Subcutaneous abdominal adipose tissue (tissue), 5 donors: ENCODE measurements around the gene NEUROD6.

Experiments
- H3K27ac ChIP-seq: one replicate; pipeline ENCODE4 v1.7.0; 2013; ENCODE audit warnings: low read depth, mild to moderate bottlenecking, inconsistent platforms, low read length, moderate library complexity
- H3K27me3 ChIP-seq, 5 donors: one replicate each; pipeline ENCODE4 v1.7.0; 2013; ENCODE audit warnings: low read length in 5 of 5, inconsistent platforms in 1 of 5; ENCODE audit not compliant: control insufficient read depth in 5 of 5, insufficient read depth in 4 of 5
- H3K36me3 ChIP-seq, 5 donors: one replicate each; pipeline ENCODE4 v1.7.0; 2013; ENCODE audit warnings: low read length in 5 of 5; ENCODE audit not compliant: control insufficient read depth in 5 of 5, insufficient read depth in 5 of 5
- H3K4me1 ChIP-seq, 5 donors: one replicate each; pipeline ENCODE4 v1.7.0; 2013; ENCODE audit warnings: low read length in 5 of 5, mild to moderate bottlenecking in 3 of 5, moderate library complexity in 1 of 5; ENCODE audit not compliant: control insufficient read depth in 5 of 5, insufficient read depth in 5 of 5
- H3K4me3 ChIP-seq, 5 donors: one replicate each; pipeline ENCODE4 v1.7.0; 2013; ENCODE audit warnings: low read length in 5 of 5, low read depth in 1 of 5
- H3K9ac ChIP-seq, 5 donors: one replicate each; pipeline ENCODE4 v1.7.0; 2013; ENCODE audit warnings: low read length in 5 of 5, mild to moderate bottlenecking in 4 of 5, moderate library complexity in 3 of 5
- H3K9me3 ChIP-seq, 5 donors: one replicate each; pipeline ENCODE4 v1.7.0; 2013; ENCODE audit warnings: low read length in 5 of 5; ENCODE audit not compliant: control insufficient read depth in 5 of 5
- donor health status: healthy.
- donor health status: healthy.
- donor health status: healthy.
- donor health status: healthy.
- donor health status: healthy.

NEUROD6 gene

DNA sequence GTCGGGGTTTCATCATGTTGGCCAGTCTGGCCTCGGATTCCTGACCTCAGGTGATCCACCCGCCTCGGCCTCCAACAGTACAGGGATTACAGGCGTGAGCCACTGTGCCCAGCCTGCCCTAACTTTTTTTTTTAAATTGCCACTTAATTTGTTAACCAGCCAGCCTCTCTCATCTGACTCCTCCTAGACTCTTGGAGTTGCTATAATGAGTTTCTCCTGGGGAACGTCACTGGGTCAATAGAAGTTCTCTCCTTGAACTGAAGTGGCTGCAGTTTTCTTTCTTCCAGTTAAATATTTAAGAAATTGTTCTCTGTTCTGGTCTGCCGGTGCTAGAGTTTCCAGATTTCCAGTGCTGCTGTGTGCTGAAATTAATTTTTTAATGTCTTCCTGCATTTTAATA lies 27.6 kb downstream of the NEUROD6 start:
- Histone ChIP-seq H3K4me1 (no peaks in the 10 kb centered on the region), H3K36me3 (no peaks in the 10 kb centered on the region), H3K9ac (no peak overlapping the region), H3K27me3 (peaks cover 0 to 3% (median 0%) of the 10 kb centered on the region in 5 donors), H3K9me3 (no peaks in the 10 kb centered on the region), H3K4me3 (no peak overlapping the region), H3K27ac (no peak overlapping the region)

DNA sequence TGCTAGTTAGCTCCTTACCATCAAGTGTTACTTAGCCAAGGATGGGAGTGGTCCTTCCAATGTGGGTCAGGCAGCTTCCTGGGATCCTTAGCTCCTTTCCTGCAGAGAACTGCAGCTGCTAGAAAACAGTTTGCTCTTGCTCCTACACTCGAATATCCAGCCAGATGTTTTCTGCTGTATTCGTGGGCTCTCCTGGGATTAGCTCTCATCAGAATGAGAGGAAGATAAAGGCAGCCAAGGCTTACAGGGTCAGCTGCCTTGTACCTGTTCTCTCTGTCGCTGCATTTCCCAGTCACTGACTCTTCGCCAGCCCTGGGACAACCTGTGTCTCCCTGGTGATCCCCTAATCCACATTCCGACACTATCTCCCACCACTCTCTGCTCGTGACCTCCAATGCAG lies 29.0 kb downstream of the NEUROD6 start:
- no peaks in the 10 kb centered on the region for H3K4me1 ChIP-seq
- no peaks in the 10 kb centered on the region for H3K9me3 ChIP-seq
- H3K4me3 ChIP-seq = no peak overlapping the region
- H3K27ac ChIP-seq = no peak overlapping the region
- no peaks in the 10 kb centered on the region for H3K36me3 ChIP-seq
- H3K27me3 ChIP-seq = peaks cover 0 to 3% (median 0%) of the 10 kb centered on the region in 5 donors
- no peak overlapping the region for H3K9ac ChIP-seq

DNA sequence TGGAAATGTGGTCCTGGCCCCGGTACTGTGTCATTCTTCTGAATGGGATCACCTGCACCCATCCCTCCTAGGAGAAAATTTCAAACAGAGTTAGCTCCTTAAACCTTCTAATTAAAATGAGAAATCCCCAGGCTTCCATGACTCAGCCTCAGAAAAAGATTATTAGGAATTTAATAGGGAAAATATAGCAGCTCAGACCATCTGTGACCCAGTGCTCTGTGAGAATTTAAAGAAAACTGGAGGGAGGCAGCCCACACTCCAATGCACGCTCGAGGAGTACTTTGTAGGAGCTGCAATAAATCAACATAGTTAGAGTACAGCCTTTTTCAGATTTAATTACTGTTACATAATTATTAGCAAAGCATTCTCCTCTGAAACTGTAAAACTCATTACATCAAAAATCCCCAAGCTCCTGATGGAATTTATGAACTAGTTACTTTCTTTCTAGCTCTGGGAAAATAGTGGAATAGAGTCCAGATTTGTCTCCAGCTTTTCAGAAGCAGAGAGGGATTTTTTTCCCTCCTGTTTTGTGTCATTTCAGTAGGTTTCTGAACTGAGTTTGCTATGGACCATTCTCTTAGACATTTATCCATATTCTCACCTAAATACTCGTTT lies 30.1 kb downstream of the NEUROD6 start:
- H3K36me3 ChIP-seq = no peaks in the 10 kb centered on the region
- H3K9me3 ChIP-seq = no peaks in the 10 kb centered on the region
- peaks cover 0 to 5% (median 0%) of the 10 kb centered on the region in 5 donors for H3K27me3 ChIP-seq
- no peaks in the 10 kb centered on the region for H3K4me1 ChIP-seq
- no peak overlapping the region for H3K27ac ChIP-seq
- H3K9ac ChIP-seq = no peak overlapping the region
- no peak overlapping the region for H3K4me3 ChIP-seq

DNA sequence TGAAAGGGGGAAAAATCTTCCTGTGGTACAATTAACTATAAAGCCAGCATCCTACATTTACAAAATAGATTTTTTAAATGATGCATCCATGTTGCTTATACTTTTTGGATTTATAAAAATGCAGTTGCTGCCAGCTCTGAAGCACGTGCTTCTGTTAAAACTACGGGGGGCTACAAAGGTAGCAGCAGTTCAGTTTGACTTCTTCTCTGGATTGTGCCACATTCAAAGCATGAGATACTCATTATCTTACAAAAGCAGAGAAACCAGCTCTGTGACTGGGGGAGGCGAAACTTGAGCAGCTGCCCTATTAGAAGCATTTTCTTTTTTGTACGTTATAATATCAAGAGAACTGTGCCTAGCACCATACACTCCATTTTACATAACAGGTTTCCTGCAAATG lies 31.1 kb downstream of the NEUROD6 start:
- Histone ChIP-seq H3K9ac (no peak overlapping the region), H3K9me3 (no peaks in the 10 kb centered on the region), H3K4me1 (no peaks in the 10 kb centered on the region), H3K36me3 (no peaks in the 10 kb centered on the region), H3K27me3 (peaks cover 0 to 5% (median 0%) of the 10 kb centered on the region in 5 donors), H3K27ac (no peak overlapping the region), H3K4me3 (no peak overlapping the region)

DNA sequence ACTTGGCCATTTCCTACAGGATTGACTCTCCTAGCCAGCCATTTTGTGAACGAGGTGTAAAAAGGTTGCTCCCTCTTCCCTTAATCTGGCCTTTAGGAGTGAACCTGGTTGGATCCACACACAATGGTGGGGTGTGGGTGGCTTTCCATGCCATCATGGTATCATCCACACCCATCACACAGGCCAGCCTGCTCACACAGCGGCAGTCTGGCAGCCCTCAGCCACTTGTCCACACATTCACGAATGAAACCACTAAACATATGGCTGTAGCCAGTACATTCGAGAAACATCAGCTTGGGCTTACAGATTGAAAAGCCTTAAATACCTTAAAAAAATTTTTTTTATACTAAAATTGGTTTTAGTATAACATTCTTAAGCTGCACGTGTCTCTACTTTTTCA lies 31.9 kb downstream of the NEUROD6 start:
- H3K4me3 ChIP-seq = no peak overlapping the region
- no peak overlapping the region for H3K27ac ChIP-seq
- H3K4me1 ChIP-seq = no peaks in the 10 kb centered on the region
- no peaks in the 10 kb centered on the region for H3K36me3 ChIP-seq
- H3K9me3 ChIP-seq = no peaks in the 10 kb centered on the region
- H3K27me3 ChIP-seq = peaks cover 0 to 5% (median 0%) of the 10 kb centered on the region in 5 donors
- H3K9ac ChIP-seq = no peak overlapping the region

DNA sequence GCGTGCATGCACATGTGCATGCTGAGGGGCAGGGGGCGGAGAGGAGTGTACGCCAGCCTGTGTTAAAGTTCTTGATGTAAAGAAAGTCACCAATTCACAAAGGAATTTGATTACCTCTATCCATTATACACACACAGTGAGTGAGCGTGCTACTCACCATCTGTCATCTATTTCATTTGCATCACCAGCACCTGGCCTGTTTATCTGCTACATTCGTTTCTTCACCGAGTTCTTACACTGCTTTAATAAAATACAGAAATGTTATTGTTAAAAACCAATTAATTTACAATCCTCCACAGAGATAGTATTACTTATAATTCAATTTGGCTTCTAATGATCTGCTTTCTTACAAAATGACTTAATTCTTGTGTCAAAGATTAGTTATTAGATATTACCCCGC lies 32.6 kb downstream of the NEUROD6 start:
- Histone ChIP-seq H3K36me3 (no peaks in the 10 kb centered on the region), H3K4me3 (no peak overlapping the region), H3K27me3 (peaks cover 0 to 5% (median 0%) of the 10 kb centered on the region in 5 donors), H3K27ac (no peak overlapping the region), H3K4me1 (no peaks in the 10 kb centered on the region), H3K9ac (no peak overlapping the region), H3K9me3 (no peaks in the 10 kb centered on the region)

DNA sequence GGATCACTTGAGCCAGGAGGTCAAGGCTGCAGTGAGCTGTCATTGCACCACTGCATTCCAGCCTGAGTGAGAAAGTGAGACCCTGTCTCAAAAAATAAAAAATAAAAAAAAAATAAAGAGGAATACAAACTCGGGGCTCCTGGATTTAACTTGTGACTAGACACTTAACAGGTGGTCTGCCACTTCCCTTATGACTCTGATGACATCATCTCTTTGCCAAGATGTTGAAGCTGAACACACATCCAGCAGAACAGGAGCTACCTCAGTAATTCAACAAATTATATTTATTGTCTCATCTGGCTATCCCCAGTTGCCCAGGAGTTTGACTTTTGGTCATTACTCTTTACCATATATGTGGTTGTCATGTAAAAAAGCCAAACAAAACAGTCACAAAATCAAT lies 35.3 kb downstream of the NEUROD6 start:
- H3K9me3 ChIP-seq = no peaks in the 10 kb centered on the region
- no peaks in the 10 kb centered on the region for H3K36me3 ChIP-seq
- peaks cover 0 to 5% (median 0%) of the 10 kb centered on the region in 5 donors for H3K27me3 ChIP-seq
- H3K27ac ChIP-seq = no peak overlapping the region
- H3K9ac ChIP-seq = no peak overlapping the region
- H3K4me1 ChIP-seq = no peaks in the 10 kb centered on the region
- no peak overlapping the region for H3K4me3 ChIP-seq

DNA sequence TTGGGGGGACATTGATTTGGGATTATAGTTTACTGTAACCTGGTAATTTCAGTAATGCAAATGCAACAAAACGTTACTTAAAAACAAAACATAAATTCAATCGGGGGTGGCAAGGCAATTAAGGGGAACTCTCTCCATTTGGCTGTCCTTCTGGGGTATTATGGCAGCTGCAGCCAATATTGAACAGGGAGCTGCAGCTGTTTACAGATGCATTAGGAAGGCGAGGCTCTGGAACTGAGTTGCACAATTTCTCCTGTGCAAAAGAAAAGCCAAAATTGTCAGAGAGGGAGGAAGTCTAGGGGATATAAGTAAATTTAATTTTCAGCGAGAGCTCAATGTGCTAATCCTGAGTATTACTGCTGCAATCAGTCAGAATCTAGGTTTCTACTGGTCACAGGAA lies 36.1 kb downstream of the NEUROD6 start:
- H3K9me3 ChIP-seq = peaks cover 0 to under 1% (median 0%) of the 10 kb centered on the region in 5 donors
- H3K27ac ChIP-seq = no peak overlapping the region
- H3K36me3 ChIP-seq = no peaks in the 10 kb centered on the region
- no peaks in the 10 kb centered on the region for H3K4me1 ChIP-seq
- no peak overlapping the region for H3K9ac ChIP-seq
- H3K27me3 ChIP-seq = peaks cover 0 to 5% (median 0%) of the 10 kb centered on the region in 5 donors
- H3K4me3 ChIP-seq = no peak overlapping the region

DNA sequence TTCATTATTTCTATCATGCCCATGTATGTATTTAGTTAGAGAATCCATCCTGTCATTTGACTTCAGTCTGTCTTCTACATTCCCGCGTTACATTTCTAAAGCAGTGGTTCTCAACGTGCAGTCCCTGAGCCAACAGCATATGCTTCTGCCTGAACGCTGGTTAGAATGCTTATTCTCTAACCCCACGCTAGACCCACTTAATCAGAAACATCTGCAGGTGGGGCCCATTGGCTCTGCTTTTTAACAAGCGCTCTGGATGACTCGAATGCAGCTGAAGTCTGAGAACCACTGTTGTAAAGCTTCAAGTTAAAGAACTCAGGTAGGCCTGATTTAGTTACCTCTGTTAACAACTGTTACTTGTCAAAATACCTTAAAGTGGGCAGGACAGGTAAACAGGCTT lies 38.2 kb downstream of the NEUROD6 start:
- H3K27ac ChIP-seq = no peak overlapping the region
- no peaks in the 10 kb centered on the region for H3K36me3 ChIP-seq
- peaks cover 0 to 4% (median 0%) of the 10 kb centered on the region in 5 donors for H3K9me3 ChIP-seq

DNA sequence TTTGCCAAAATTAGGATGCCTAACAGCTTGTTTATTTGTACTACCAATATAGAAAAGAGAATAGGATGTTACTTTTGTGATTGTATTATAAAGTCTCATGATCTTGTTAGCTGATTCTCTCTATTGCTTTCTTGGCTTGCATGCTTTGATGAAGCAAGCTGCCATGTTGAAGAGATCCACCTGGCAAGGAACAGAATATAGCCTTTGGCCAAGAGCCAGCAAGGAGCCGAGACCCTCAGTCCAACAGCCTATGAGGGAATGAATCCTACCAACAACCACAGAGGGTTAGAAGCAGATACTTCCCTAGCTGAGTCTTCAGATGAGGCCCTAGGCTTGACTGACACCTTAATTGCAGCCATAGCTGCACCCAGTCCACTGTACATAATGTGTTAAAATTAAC lies 41.2 kb downstream of the NEUROD6 start:
- Histone ChIP-seq H3K9ac (no peak overlapping the region), H3K36me3 (no peaks in the 10 kb centered on the region), H3K9me3 (peaks cover 0 to 4% (median 0%) of the 10 kb centered on the region in 5 donors), H3K27ac (no peak overlapping the region), H3K27me3 (no peaks in the 10 kb centered on the region), H3K4me3 (no peak overlapping the region), H3K4me1 (no peaks in the 10 kb centered on the region)

More for the DNA sequence above, 38.2 kb downstream of the NEUROD6 start:
- H3K9ac ChIP-seq = no peak overlapping the region
- no peak overlapping the region for H3K4me3 ChIP-seq
- no peaks in the 10 kb centered on the region for H3K4me1 ChIP-seq
- peaks cover 0 to 2% (median 0%) of the 10 kb centered on the region in 5 donors for H3K27me3 ChIP-seq
